T-helper 1 cell treated with Interleukin-12 subunit alpha and Interleukin-12 subunit beta and Interleukin-4 antibody, amounts not matched to agents 30 μg/mL and 1 μg/mL, for 36 hours (primary cell): ENCODE data around the gene CPLANE2.
A peak's percentile ranks its signal among the peaks of the same experiment; 100 is the strongest.
"Not testable (repeated sequence)": the region's sequence is repeated elsewhere in the genome, so short reads cannot be mapped to it uniquely, and the experiment has no call there.

ENCODE experiments used
- H3K27ac Mint-ChIP-seq: one replicate; pipeline ENCODE4 v1.8.0; 2021; ENCODE audit warnings: mild to moderate bottlenecking, mixed read lengths
- H3K27me3 Mint-ChIP-seq: one replicate; pipeline ENCODE4 v1.8.0; 2021; ENCODE audit warnings: low read depth, mixed read lengths
- H3K36me3 Mint-ChIP-seq: one replicate; pipeline ENCODE4 v1.8.0; 2021; ENCODE audit warnings: low read depth, mixed read lengths
- H3K4me1 Mint-ChIP-seq: one replicate; pipeline ENCODE4 v1.8.0; 2021; ENCODE audit warnings: low read depth, mixed read lengths
- H3K4me3 Mint-ChIP-seq: one replicate; pipeline ENCODE4 v1.8.0; 2021; ENCODE audit warnings: mild to moderate bottlenecking, moderate library complexity, mixed read lengths
- H3K9me3 Mint-ChIP-seq: one replicate; pipeline ENCODE4 v1.8.0; 2021; ENCODE audit warnings: mixed read lengths

Gene CPLANE2

DNA sequence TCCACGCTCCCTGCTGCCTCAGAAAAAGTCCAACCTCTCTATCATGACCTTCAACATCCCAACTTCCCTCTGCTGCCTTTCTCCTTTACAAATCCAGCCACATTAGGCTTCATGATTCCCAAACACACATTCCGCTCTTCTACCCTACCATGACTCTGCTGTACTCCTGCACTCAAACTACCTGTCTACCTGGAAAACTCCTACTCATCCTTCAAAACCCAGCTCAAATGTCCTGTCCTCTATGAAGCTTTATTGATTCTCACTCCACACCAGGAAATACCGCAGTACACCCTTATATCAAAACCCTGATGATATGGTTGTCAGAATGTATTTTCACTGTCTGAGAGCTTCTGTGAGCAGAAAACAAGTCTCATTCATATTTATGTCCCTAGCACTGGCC, 33.4 kb downstream of the CPLANE2 start:
- H3K4me3 Mint-ChIP-seq, result no peak overlapping the region
- no peaks in the 10 kb centered on the region for H3K27me3 Mint-ChIP-seq
- H3K27ac Mint-ChIP-seq, result no peak overlapping the region
- peaks cover 12% of the 10 kb centered on the region for H3K4me1 Mint-ChIP-seq
- H3K36me3 Mint-ChIP-seq, result peaks cover 11% of the 10 kb centered on the region
- no peaks in the 10 kb centered on the region for H3K9me3 Mint-ChIP-seq

- no peaks in the 10 kb centered on the region for H3K9me3 Mint-ChIP-seq
- no peak overlapping the region for H3K27ac Mint-ChIP-seq
- peaks cover 15% of the 10 kb centered on the region for H3K4me1 Mint-ChIP-seq
- no peaks in the 10 kb centered on the region for H3K27me3 Mint-ChIP-seq
- H3K36me3 Mint-ChIP-seq, result peaks cover 12% of the 10 kb centered on the region
- H3K4me3 Mint-ChIP-seq, result no peak overlapping the region
Observed at GRCh38 chr1:16202281-16203210, 34.4 kb downstream of the CPLANE2 start.

DNA sequence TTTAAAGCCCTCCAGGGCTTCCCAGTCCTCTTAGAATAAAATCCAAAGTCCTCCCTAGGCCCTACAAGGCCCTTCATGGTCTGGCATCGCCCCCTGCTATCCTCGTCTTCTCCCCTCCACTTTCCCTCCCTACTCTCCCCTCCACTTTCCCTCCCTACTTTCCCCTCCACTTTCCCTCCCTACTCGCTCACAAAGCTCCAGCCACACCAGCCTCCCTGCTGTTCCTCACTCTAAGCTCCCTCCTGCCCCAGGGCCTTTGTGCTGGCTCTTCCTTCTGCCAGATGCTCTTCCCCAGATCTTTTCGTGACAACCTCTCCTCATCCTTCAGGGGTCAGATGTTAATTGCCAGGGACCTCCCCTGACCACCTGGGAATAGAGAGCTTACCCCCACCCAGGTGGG, 37.3 kb downstream of the CPLANE2 start:
- Mint-ChIP-seq H3K4me1 (peaks cover 16% of the 10 kb centered on the region), H3K27me3 (no peaks in the 10 kb centered on the region), H3K9me3 (no peaks in the 10 kb centered on the region), H3K4me3 (no peak overlapping the region), H3K36me3 (peaks cover 12% of the 10 kb centered on the region), H3K27ac (no peak overlapping the region)

DNA sequence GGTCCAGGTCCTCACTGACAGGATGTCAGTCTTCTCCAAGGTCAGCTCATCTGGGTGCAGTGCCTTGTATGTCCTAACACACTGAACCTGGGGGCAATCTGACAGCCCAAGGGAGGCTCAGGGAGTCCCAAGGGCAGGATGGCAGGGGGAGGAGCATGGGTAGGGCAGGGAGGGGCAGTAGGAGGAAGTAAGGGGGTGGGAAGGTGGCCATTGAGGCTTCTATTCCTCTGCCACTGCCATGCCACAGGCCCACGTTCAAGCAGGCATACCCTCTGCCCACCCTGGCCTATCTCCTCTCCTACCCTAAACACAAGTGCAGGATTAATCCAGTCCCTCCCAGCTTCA, 37.9 kb downstream of the CPLANE2 start:
- no peak overlapping the region for H3K4me3 Mint-ChIP-seq
- no peaks in the 10 kb centered on the region for H3K27me3 Mint-ChIP-seq
- H3K36me3 Mint-ChIP-seq, result peaks cover 9% of the 10 kb centered on the region
- H3K27ac Mint-ChIP-seq, result peak overlapping the region; percentile 43
- peaks cover 16% of the 10 kb centered on the region for H3K4me1 Mint-ChIP-seq
- no peaks in the 10 kb centered on the region for H3K9me3 Mint-ChIP-seq

DNA sequence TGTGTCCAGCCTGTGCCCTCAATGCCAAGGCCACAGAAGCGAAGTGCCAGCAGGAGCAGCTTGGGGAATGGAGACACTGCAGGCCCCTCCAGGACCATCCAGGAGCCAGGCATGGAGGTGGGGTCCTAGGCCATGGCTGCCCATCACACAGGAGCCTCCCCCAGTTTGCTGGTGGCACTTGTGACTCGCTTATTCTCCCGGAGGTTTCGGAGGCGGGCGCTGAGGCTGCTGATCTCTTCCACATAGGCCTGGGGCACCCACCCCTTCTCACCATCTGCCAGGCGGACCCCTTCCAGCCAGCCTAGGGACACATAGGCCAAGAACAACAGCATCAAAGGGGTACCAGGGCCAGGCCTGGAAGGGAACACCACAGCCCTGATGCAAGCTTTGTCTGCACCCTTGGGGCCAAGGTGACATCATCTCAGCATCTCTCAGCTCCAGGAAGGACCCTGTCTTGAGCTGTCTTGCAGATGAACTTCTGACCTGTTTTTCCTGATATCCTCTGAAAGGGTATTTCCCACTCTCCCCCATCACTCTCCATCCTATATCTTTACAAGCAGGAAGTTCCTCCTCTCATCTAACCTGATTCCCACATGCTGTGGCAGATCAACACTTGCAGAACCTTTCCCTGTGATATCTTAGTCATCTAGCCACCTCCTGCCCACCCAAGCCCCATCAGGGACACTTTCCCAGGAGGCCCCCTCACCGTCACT, 38.4 kb downstream of the CPLANE2 start:
- Mint-ChIP-seq H3K27ac (peak overlapping the region; percentile 43), H3K27me3 (no peaks in the 10 kb centered on the region), H3K9me3 (no peaks in the 10 kb centered on the region), H3K4me1 (peaks cover 16% of the 10 kb centered on the region), H3K4me3 (no peak overlapping the region), H3K36me3 (peaks cover 7% of the 10 kb centered on the region)

- Mint-ChIP-seq H3K27me3 (no peaks in the 10 kb centered on the region), H3K36me3 (peaks cover 5% of the 10 kb centered on the region), H3K4me3 (no peak overlapping the region), H3K9me3 (no peaks in the 10 kb centered on the region), H3K4me1 (peaks cover 16% of the 10 kb centered on the region), H3K27ac (no peak overlapping the region)
Observed at GRCh38 chr1:16196874-16197273, 40.1 kb downstream of the CPLANE2 start.

DNA sequence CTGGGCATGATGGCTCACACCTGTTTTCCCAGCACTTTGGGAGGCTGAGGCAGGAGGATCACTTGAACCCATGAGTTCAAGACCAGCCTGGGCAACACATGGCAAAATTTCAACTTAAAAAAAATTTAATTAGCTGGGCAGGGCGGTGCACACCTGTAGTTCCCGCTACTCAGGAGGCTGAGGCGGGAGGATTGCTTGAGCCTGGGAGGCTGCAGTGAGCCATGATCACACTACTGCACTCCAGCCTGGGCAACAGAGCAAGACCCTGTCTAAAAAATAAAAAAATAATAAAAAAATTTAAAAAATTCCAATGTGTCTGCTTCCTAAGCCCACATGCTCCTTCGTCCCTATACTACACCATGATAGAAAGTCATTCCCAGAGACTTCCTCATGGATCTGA, 40.8 kb downstream of the CPLANE2 start:
- H3K4me1 Mint-ChIP-seq, result peaks cover 16% of the 10 kb centered on the region
- H3K27ac Mint-ChIP-seq, H3K27me3 Mint-ChIP-seq, H3K9me3 Mint-ChIP-seq, H3K36me3 Mint-ChIP-seq, H3K4me3 Mint-ChIP-seq: not testable (repeated sequence)

GRCh38 chr1:16195518-16195905, 41.5 kb downstream of the CPLANE2 start:
- peaks cover 5% of the 10 kb centered on the region for H3K27me3 Mint-ChIP-seq
- no peak overlapping the region for H3K27ac Mint-ChIP-seq
- peaks cover 18% of the 10 kb centered on the region for H3K4me1 Mint-ChIP-seq
- no peaks in the 10 kb centered on the region for H3K9me3 Mint-ChIP-seq
- no peak overlapping the region for H3K4me3 Mint-ChIP-seq
- H3K36me3 Mint-ChIP-seq, result peaks cover 5% of the 10 kb centered on the region

DNA sequence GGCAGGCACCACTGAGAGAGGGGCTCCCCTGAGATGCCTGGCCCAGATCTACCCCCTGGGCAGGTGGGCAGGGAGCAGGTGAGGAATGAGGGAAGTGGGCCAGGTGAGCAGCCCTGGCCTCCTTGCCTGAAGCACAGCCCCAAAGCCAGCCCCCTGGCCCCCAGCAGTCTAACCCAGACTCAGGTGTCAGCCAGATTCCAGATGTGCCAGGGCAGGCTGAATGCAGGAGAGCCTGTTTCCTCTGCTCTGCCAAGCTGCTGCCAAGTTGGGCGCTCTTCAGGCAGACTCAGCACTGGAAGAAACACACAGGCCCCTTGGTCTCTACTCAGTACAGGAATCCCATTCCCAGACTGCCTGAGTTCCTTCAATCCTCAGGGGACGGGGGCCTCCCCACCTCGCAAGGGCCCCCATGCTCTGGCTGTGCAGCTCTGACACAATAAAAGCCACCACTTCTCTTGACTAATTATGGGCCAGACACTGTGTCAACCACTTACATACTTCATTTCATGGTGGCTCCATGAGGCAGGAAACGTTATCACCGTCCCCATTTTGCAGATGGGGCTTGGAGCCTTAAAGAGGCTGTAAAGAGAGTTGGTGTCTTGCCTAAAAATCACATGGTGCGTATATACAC, 45.0 kb downstream of the CPLANE2 start:
- H3K36me3 Mint-ChIP-seq, result no peaks in the 10 kb centered on the region
- peaks cover 14% of the 10 kb centered on the region for H3K27me3 Mint-ChIP-seq
- H3K4me3 Mint-ChIP-seq, result no peak overlapping the region
- no peaks in the 10 kb centered on the region for H3K9me3 Mint-ChIP-seq
- H3K27ac Mint-ChIP-seq, result no peak overlapping the region
- H3K4me1 Mint-ChIP-seq, result peaks cover 6% of the 10 kb centered on the region

DNA sequence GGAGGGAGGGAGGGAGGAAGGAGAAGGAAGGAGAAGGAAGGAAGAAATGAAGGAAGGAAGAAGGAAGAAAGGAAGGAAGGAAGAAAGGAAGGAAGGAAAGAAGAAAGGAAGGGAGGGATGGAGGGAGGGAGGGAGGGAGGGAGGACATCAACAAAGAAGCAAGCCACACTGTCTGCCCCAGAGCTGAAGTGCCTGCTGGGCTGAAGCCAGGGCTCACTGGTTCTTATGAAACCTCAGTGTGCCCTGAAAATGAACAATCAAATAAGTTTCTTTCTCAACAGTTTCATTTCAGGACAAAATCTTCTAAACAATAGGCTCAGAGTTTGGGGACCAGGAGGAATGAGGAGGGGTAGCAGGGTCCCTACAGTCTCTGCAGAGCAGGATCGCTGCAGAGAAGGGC, 45.7 kb downstream of the CPLANE2 start:
- no peak overlapping the region for H3K27ac Mint-ChIP-seq
- no peak overlapping the region for H3K4me3 Mint-ChIP-seq
- H3K27me3 Mint-ChIP-seq, result peaks cover 14% of the 10 kb centered on the region
- H3K9me3 Mint-ChIP-seq, result no peaks in the 10 kb centered on the region
- peaks cover 6% of the 10 kb centered on the region for H3K4me1 Mint-ChIP-seq
- H3K36me3 Mint-ChIP-seq, result no peaks in the 10 kb centered on the region

DNA sequence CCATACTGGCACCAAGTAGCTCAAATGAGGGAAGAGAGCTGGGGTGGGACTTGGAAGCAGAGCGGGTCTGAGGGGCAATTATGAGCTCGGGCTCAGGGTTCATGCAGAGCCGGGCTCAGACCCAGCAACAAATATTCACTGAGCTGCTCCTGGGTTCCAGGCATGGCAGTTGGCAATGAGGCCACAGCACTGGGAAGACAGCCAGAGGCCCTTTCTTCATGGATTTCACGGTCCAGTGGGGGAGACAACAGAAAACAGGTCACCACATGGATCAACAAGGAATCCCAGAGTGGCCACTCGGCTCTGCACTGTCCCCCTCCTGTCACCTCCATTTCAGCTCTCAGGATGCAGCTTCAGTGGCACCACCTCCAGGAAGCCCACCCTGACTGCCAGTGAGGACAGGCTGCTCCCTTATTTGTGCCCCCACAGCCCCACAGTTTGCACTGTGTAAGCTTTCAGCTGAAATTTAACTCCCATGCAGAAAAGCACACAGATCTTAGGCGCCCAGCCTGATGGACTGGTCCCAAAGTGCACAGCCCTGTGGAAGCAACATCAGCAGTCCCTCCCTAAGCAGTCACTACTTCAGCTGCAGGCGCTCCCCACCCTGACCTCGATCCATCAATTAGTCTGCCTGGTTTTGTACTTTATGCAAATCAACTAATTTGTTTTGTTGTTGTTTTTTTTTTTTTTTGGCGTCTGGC, 46.9 kb downstream of the CPLANE2 start:
- Mint-ChIP-seq H3K4me1 (peaks cover 6% of the 10 kb centered on the region), H3K4me3 (no peak overlapping the region), H3K36me3 (no peaks in the 10 kb centered on the region), H3K9me3 (no peaks in the 10 kb centered on the region), H3K27ac (no peak overlapping the region), H3K27me3 (peaks cover 14% of the 10 kb centered on the region)

GRCh38 chr1:16189003-16189402, 48.0 kb downstream of the CPLANE2 start:
- Mint-ChIP-seq H3K27ac (no peak overlapping the region), H3K9me3 (no peaks in the 10 kb centered on the region), H3K4me3 (no peak overlapping the region), H3K4me1 (peaks cover 6% of the 10 kb centered on the region), H3K27me3 (peaks cover 14% of the 10 kb centered on the region), H3K36me3 (no peaks in the 10 kb centered on the region)

DNA sequence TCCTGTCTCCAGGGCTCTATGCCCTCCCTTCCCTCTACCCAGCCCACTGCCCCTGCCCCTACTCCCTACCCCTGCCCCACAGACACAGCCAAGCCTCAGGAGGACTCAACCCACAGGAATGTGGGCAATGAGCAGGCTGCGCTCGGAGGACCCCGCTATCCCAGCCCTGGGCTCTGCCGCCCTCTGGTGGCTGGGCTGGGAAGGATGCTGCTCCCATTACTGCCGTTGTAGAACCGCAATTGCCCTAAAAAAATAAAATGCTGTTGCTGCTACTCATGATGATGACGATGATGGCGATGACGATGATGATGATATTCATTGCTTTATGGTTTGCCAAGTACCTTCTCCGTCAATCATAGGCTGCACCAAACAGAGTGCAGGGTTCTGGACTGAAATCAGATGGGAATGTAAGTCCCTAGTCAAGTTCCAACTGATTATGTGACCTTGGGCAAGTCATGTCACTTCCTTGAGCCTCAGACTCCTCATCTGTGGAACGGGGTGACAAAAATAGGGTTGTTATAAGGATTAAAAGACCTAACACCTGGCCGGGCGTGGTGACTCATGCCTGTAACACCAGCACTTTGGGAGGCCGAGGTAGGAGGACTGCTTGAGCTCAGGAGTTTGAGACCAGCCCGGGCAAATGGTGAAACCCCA, 49.1 kb downstream of the CPLANE2 start:
- peaks cover 6% of the 10 kb centered on the region for H3K4me1 Mint-ChIP-seq
- no peak overlapping the region for H3K27ac Mint-ChIP-seq
- H3K9me3 Mint-ChIP-seq, result no peaks in the 10 kb centered on the region
- H3K4me3 Mint-ChIP-seq, result no peak overlapping the region
- H3K27me3 Mint-ChIP-seq, result peaks cover 14% of the 10 kb centered on the region
- H3K36me3 Mint-ChIP-seq, result no peaks in the 10 kb centered on the region

- no peak overlapping the region for H3K4me3 Mint-ChIP-seq
- H3K27me3 Mint-ChIP-seq, result peaks cover 14% of the 10 kb centered on the region
- no peak overlapping the region for H3K27ac Mint-ChIP-seq
- no peaks in the 10 kb centered on the region for H3K36me3 Mint-ChIP-seq
- H3K9me3 Mint-ChIP-seq, result no peaks in the 10 kb centered on the region
- H3K4me1 Mint-ChIP-seq, result peaks cover 6% of the 10 kb centered on the region
Observed at GRCh38 chr1:16186655-16187235, 50.2 kb downstream of the CPLANE2 start.
